Right lobe of liver (tissue), 6 donors: ENCODE data around the gene DNLZ. TPM values are rescaled to one million over a fixed set of nuclear protein-coding genes. Genes with fewer than 3 reads are reported as not detected.

Source experiments
- ATAC-seq, 4 donors: fragments of 200-7000 bp; cut with Tn5 transposase; one replicate each; pipeline ENCODE4 v1.9.1; 2020; ENCODE audit warnings: mild to moderate bottlenecking in 4 of 4, moderate library complexity in 4 of 4
- DNase-seq, 3 donors: peaks; one replicate each; pipeline ENCODE4 v3.0.0-alpha.2; 2020
- H3K27ac ChIP-seq, 3 donors: fragments of 200-600 bp; one replicate each; pipeline ENCODE4 v1.8.0; 2022
- H3K27me3 ChIP-seq, 2 donors: fragments of 200-600 bp; one replicate each; pipeline ENCODE4 v1.8.0; 2022
- H3K36me3 ChIP-seq, 4 donors: fragments of 200-600 bp; sonication (generic) in 1 of 4; one replicate each; pipeline versions ENCODE4 v1.5.1 to v1.8.0; 2017 to 2022; ENCODE audit warnings: control low read depth in 1 of 4
- H3K4me1 ChIP-seq, 4 donors: fragments of 200-600 bp; sonication (generic) in 1 of 4; one replicate each; pipeline versions ENCODE4 v1.5.1 to v1.8.0; 2017 to 2022; ENCODE audit warnings: control low read depth in 1 of 4
- H3K4me3 ChIP-seq, 3 donors: fragments of 200-600 bp; one replicate each; pipeline ENCODE4 v1.8.0; 2022
- H3K9me3 ChIP-seq, 4 donors: fragments of 200-600 bp; sonication (generic) in 1 of 4; one replicate each; pipeline versions ENCODE4 v1.5.1 to v1.8.0; 2017 to 2022; ENCODE audit warnings: control low read depth in 1 of 4
- POLR2A ChIP-seq: fragments of 450-650 bp; IDR thresholded peaks from one replicate; pipeline ENCODE4 v1.6.1; 2017; ENCODE audit warnings: antibody characterized with exemption, mild to moderate bottlenecking
- WGBS: methylation state at CpG from one replicate; pipeline ENCODE4 v1.1.6; 2018; ENCODE audit warnings: low coverage, low lambda C conversion rate; ENCODE audit not compliant: insufficient coverage; ENCODE audit errors: missing lambda C conversion rate; 5-methylcytosine and 5-hydroxymethylcytosine counted together
- intact Hi-C, 2 donors: fragments of 100-400 bp; cut with DNase I; formaldehyde crosslinking; loops; one replicate each; pipeline versions ENCODE4 v1.11.2 to v1.14.1; 2022
- total RNA-seq, 6 experiments: library from RNA; depleted of rRNA in 2 of 6; stranded (reverse); fragments of >200 nt in 2 of 6; fragmentation: NEBNext Ultra II Directional in 3 of 6; extraction: Animal tissue kit (Norgen Biotek cat#: 25700) in 3 of 6; gene quantifications; one replicate each; pipeline versions ENCODE4 v1.1.0 to v1.2.4, GENCODE V29; 2016 to 2023
- TF ChIP-seq, protein P1 (sequence below), 4 donors: fragments of 200-600 bp in 3 of 4; fragments of 450-650 bp in 1 of 4; IDR thresholded peaks; one replicate each; pipeline versions ENCODE4 v1.5.1 to v1.8.0; 2016 to 2022; ENCODE audit warnings: antibody characterized with exemption in 4 of 4, mild to moderate bottlenecking in 2 of 4
- donor health status: DM: no; HTN: yes; CAD: no.
- donor health status: DM: no; HTN: no; CAD: no.
- donor health status: DM: no; HTN: no; CAD: no.
- donor health status: DM: no; HTN: yes; CAD: no.
- donor health status: DM: no; HTN: yes; CAD: no.

Gene DNLZ
- total RNA-seq, 6 experiments from 2014 or later, result 5.0 to 26.0 (median 10.4) TPM

DNA sequence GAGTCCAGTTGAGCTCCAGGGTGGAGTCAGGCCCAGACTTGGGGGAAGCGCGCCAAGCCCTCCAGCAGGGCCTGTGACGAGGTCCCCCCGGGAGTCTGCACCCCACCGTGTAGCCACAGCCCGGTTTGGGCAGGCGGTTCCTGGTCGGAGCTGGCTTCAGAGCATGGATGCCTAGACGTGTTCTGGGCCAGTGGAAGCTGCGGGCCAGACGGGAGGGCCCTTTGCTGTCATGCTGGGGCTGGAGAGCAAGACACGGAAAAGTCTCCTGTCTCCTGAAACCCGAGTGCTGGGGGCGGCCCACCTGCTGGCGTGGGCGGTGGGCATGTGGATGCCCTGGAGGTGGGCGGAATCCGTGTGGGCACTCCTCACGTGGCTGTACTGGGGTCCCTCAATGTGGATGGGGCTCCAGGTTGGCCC is 34.3 kb downstream of the DNLZ start:
- intact Hi-C loops, result no loop called here
- Histone ChIP-seq H3K4me1 (no peaks in the 10 kb centered on the region), H3K9me3 (no peaks in the 10 kb centered on the region), H3K36me3 (no peaks in the 10 kb centered on the region), H3K27ac (no peak overlapping the region), H3K4me3 (no peak overlapping the region), H3K27me3 (no peaks in the 10 kb centered on the region)
- TF ChIP-seq, protein P1, sequence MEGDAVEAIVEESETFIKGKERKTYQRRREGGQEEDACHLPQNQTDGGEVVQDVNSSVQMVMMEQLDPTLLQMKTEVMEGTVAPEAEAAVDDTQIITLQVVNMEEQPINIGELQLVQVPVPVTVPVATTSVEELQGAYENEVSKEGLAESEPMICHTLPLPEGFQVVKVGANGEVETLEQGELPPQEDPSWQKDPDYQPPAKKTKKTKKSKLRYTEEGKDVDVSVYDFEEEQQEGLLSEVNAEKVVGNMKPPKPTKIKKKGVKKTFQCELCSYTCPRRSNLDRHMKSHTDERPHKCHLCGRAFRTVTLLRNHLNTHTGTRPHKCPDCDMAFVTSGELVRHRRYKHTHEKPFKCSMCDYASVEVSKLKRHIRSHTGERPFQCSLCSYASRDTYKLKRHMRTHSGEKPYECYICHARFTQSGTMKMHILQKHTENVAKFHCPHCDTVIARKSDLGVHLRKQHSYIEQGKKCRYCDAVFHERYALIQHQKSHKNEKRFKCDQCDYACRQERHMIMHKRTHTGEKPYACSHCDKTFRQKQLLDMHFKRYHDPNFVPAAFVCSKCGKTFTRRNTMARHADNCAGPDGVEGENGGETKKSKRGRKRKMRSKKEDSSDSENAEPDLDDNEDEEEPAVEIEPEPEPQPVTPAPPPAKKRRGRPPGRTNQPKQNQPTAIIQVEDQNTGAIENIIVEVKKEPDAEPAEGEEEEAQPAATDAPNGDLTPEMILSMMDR (IDR thresholded peaks at IDR 0.05), result no peak
- TF ChIP-seq POLR2A, result no peak
- DNase-seq, result no peak
- 83% methylated on average over 2 of the region's 19 CpGs for WGBS
- no peak for ATAC-seq

DNA sequence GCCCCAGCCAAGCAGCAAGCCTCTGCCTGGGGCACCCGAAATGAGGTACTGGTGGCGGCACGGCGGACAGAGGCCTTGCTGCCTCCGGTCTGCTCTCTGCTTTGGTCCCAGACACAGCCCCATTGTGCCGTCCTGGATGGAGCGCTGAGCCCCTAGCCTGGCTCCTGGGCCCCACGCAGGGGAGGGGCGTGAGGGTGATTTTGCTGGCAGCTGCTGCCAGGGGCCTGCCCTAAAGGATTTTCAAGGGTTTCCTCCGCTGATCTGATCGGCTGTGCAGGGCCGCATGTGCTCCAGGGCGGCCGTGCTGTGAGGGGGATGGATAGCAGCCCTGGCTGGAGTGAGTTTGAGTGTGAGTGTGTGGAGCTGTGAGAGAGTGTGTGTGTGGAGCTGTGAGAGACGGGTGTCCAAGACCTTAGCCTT is 34.9 kb downstream of the DNLZ start:
- intact Hi-C loops, result no loop called here
- H3K4me3 ChIP-seq, result peak overlapping the region; percentile 43 to 49 (median 46)
- 55% methylated on average over 7 of the region's 15 CpGs for WGBS
- DNase-seq, result no peak
- no peaks in the 10 kb centered on the region for H3K4me1 ChIP-seq
- no peak for ATAC-seq
- H3K27ac ChIP-seq, result no peak overlapping the region
- TF ChIP-seq, protein P1 (IDR thresholded peaks at IDR 0.05), result no peak
- no peak for TF ChIP-seq POLR2A
- no peaks in the 10 kb centered on the region for H3K36me3 ChIP-seq
- no peaks in the 10 kb centered on the region for H3K27me3 ChIP-seq
- no peaks in the 10 kb centered on the region for H3K9me3 ChIP-seq

DNA sequence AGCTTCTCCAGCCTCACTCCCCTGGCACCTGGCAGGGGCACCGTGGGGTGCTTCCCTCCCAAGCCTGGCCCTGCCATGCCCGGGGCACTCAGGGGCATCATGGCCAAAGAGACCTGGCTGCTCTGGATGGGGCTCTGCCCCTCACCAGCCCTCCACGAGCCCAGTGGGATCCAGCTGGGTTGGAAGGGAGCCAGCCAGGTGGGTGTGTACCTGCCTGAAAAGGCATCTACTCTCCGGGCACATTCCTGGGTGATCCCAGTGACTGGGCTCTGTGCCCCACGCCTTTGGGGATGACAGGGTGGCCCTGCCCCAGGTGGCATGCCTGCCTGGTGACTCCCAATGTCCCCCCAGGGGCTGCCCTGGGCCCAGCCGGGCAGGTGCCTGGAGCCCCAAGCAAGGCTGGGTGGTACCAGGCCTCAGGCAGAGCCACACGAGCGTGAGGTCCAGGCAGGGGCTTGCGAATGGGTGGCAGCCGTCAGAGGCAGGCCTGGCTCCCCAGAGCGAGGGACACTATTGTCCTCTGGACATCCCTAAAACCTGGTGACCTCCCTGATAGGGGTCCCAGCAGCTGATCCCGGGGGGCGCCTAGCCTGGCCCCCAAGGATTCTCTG is 35.4 kb downstream of the DNLZ start:
- 50% methylated on average over 2 of the region's 13 CpGs for WGBS
- H3K9me3 ChIP-seq, result no peaks in the 10 kb centered on the region
- ATAC-seq (no peak), DNase-seq (no peak)
- H3K36me3 ChIP-seq, result no peaks in the 10 kb centered on the region
- no peaks in the 10 kb centered on the region for H3K4me1 ChIP-seq
- intact Hi-C loops, result no loop called here
- peak overlapping the region; percentile 16 to 25 (median 18) for H3K27ac ChIP-seq
- no peak for TF ChIP-seq POLR2A
- no peaks in the 10 kb centered on the region for H3K27me3 ChIP-seq
- H3K4me3 ChIP-seq, result peak overlapping the region; percentile 43 to 49 (median 46)

DNA sequence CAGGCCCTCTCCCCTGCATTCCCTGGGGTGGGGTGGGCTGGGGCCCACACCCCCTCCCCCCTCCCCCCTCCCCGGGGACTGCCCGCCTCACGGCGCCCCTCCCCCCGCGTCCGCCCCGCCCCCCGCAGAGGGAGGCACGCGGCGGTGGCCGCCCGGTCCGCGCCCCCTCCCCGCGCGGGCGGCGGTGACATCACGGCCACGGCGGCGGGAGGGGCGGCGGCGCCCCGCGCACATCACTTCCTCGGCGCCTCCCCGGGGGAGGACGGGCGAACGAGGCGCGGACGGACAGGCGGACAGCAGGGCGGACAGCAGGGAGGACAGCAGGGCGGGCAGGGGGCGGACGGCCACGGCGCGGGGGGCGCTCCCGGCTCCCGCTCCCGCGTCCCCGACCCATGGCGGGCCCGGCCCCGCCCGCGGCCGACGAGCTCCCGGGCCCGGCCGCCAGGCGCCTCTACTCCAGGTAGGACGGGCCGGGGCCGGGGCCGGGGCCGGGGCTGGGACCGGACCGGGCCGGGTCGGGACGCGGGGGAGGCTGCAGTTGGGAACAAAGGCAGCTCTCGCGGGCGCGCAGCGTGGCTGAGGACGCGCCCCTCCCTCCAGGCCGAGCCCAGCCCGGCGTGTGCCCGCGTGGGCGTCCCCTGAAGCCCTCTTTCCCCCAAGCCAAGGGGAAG is 36.1 kb downstream of the DNLZ start, which contains the start of gene GPSM1:
TSS of gene GPSM1 (plus strand) at position 236 of the 671 bp plus-strand sequence. CDS start at position 393, 157 bp downstream.
- no CpG with 5 or more reads among the region's 88 CpGs for WGBS
- DNase-seq (peak in 1 of 3 donors; percentile 65), ATAC-seq (peak; percentile 21 to 65 (median 48))
- H3K4me3 ChIP-seq, result peak within 1 kb of the TSS; percentile 43 to 49 (median 46)
- H3K4me1 ChIP-seq, result no peaks in the 10 kb centered on the region
- no peaks in the 10 kb centered on the region for H3K27me3 ChIP-seq
- no peaks in the 10 kb centered on the region for H3K9me3 ChIP-seq
- no peaks in the 10 kb centered on the region for H3K36me3 ChIP-seq
- intact Hi-C loops, result no loop called here
- peak within 1 kb of the TSS; percentile 40 to 57 (median 40) for H3K27ac ChIP-seq
- peak; percentile 39 for TF ChIP-seq POLR2A
- TF ChIP-seq, protein P1 (IDR thresholded peaks at IDR 0.05), result no peak

DNA sequence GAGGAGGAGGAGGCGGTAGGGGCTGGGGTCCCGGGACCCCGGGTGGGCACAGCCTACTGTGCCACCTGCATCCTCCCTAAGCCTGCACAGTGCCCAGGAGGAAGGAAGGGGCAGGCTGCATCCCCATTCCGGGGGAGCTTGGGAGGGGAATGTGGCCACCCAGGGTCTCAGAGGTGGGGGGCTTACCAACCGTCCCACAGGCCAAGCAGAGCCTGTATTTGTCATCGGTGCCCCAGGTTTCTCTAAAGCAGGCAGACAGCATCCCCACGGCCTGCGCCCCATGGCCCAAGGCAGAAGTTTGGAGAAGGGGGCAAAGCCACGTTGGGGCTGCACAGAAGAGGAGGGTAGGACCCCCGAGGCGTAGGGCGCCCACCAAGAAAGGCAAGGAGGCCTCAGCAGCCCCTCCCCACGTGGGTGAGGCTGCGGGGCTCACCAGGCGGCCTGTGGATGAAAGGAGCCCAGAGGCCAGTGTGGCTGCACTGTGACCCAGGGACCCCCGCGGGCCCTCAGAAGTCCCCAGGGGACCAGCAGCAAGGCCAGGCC is 36.7 kb downstream of the DNLZ start:
- 0% methylated on average over 1 of the region's 17 CpGs for WGBS
- TF ChIP-seq, protein P1 (IDR thresholded peaks at IDR 0.05), result no peak
- TF ChIP-seq POLR2A, result no peak
- ATAC-seq, result no peak
- Histone ChIP-seq H3K9me3 (no peaks in the 10 kb centered on the region), H3K27me3 (no peaks in the 10 kb centered on the region), H3K4me3 (peak overlapping the region in 1 of 3 donors; percentile 46), H3K27ac (peak overlapping the region; percentile 40 to 57 (median 40)), H3K4me1 (no peaks in the 10 kb centered on the region), H3K36me3 (no peaks in the 10 kb centered on the region)
- DNase-seq, result no peak
- intact Hi-C loops, result no loop called here
